ENCODE measurements around the gene IFNAR2.
"Not testable (repeated sequence)": the region's sequence is repeated elsewhere in the genome, so short reads cannot be mapped to it uniquely, and the experiment has no call there.

Gene IFNAR2

GRCh38 chr21:33244082-33244778 lies 14.5 kb downstream of the IFNAR2 start:
- no peak for DNase-seq (ENCODE audit: low spot score)

GRCh38 chr21:33244779-33245105 lies 15.0 kb downstream of the IFNAR2 start:
- no peak for DNase-seq (ENCODE audit: low spot score)

- DNase-seq (ENCODE audit: low spot score) = no peak
These were observed 15.7 kb downstream of the IFNAR2 start for GRCh38 chr21:33245289-33245918.

- no peak for DNase-seq (ENCODE audit: low spot score)
These were observed 16.8 kb downstream of the IFNAR2 start for GRCh38 chr21:33246506-33246905.

GRCh38 chr21:33246963-33247362 lies 17.2 kb downstream of the IFNAR2 start:
- DNase-seq (ENCODE audit: low spot score) = no peak

- no peak for DNase-seq (ENCODE audit: low spot score)
These were observed 17.9 kb downstream of the IFNAR2 start for GRCh38 chr21:33247599-33247998.

- DNase-seq (ENCODE audit: low spot score) = no peak
These were observed 19.7 kb downstream of the IFNAR2 start for GRCh38 chr21:33249331-33250002.

GRCh38 chr21:33251119-33251518 lies 21.4 kb downstream of the IFNAR2 start:
- no peak for DNase-seq (ENCODE audit: low spot score)

- DNase-seq (ENCODE audit: low spot score) = not testable (repeated sequence)
These were observed 23.6 kb downstream of the IFNAR2 start for GRCh38 chr21:33253382-33253781.

GRCh38 chr21:33254766-33255165 lies 25.0 kb downstream of the IFNAR2 start:
- DNase-seq (ENCODE audit: low spot score) = no peak

GRCh38 chr21:33255404-33255803 lies 25.7 kb downstream of the IFNAR2 start:
- no peak for DNase-seq (ENCODE audit: low spot score)

GRCh38 chr21:33256019-33256418 lies 26.3 kb downstream of the IFNAR2 start:
- DNase-seq (ENCODE audit: low spot score) = no peak

GRCh38 chr21:33257094-33257803 lies 27.5 kb downstream of the IFNAR2 start:
- DNase-seq (ENCODE audit: low spot score) = no peak

GRCh38 chr21:33258475-33258874 lies 28.7 kb downstream of the IFNAR2 start:
- no peak for DNase-seq (ENCODE audit: low spot score)

- DNase-seq (ENCODE audit: low spot score) = no peak
These were observed 29.7 kb downstream of the IFNAR2 start for GRCh38 chr21:33259428-33259827.

GRCh38 chr21:33259995-33260394 lies 30.3 kb downstream of the IFNAR2 start:
- no peak for DNase-seq (ENCODE audit: low spot score)

- DNase-seq (ENCODE audit: low spot score) = no peak
These were observed 31.9 kb downstream of the IFNAR2 start for GRCh38 chr21:33261635-33262034.

GRCh38 chr21:33262921-33263320 lies 33.2 kb downstream of the IFNAR2 start:
- no peak for DNase-seq (ENCODE audit: low spot score)

GRCh38 chr21:33264561-33264960 lies 34.8 kb downstream of the IFNAR2 start:
- DNase-seq (ENCODE audit: low spot score) = no peak

GRCh38 chr21:33265664-33266049 lies 35.9 kb downstream of the IFNAR2 start:
- no peak for DNase-seq (ENCODE audit: low spot score)

- peak; percentile 91 for DNase-seq (ENCODE audit: low spot score)
These were observed 36.5 kb downstream of the IFNAR2 start, which contains the start of gene IL10RB for GRCh38 chr21:33266050-33266788. Gene IL10RB (plus strand): TSS chr21:33266367. CDS start chr21:33266466, 99 bp downstream.

GRCh38 chr21:33266789-33267135 lies 37.0 kb downstream of the IFNAR2 start:
- DNase-seq (ENCODE audit: low spot score) = no peak
